SK-N-SH treated with all-trans-retinoic acid at 6 μM for 48 hours (cell line): ENCODE data around the gene SNX21.

Source experiments
- ATAC-seq: fragments of 200-7000 bp; cut with Tn5 transposase; 3 replicates; pipeline ENCODE4 v1.9.1; 2020; ENCODE audit warnings: mild to moderate bottlenecking, moderate library complexity
- BACH2 ChIP-seq: fragments of 250-450 bp; sonication (Bioruptor Pico); IDR thresholded peaks from 2 replicates; pipeline ENCODE4 v1.9.0; 2021; ENCODE audit warnings: mild to moderate bottlenecking, borderline replicate concordance
- CREB5 ChIP-seq: fragments of 250-450 bp; sonication (Bioruptor Pico); IDR thresholded peaks from 2 replicates; pipeline ENCODE4 v1.5.1; 2020; ENCODE audit warnings: low read depth, mild to moderate bottlenecking, moderate library complexity
- CSDC2 ChIP-seq: fragments of 250-450 bp; sonication (Bioruptor Pico); IDR thresholded peaks from 2 replicates; pipeline ENCODE4 v1.5.0; 2020; ENCODE audit warnings: mild to moderate bottlenecking, moderate library complexity
- CSRNP3 ChIP-seq: fragments of 250-450 bp; sonication (Bioruptor Pico); IDR thresholded peaks from 2 replicates; pipeline ENCODE4 v1.5.1; 2021; ENCODE audit warnings: mild to moderate bottlenecking, moderate library complexity
- ESRRG ChIP-seq: fragments of 250-450 bp; sonication (Bioruptor Pico); IDR thresholded peaks from 2 replicates; pipeline ENCODE4 v1.6.1; 2021; ENCODE audit warnings: mild to moderate bottlenecking
- GLIS3 ChIP-seq: fragments of 250-450 bp; sonication (Bioruptor Pico); IDR thresholded peaks from 2 replicates; pipeline ENCODE4 v1.5.0; 2020; ENCODE audit warnings: mild to moderate bottlenecking, moderate library complexity
- ISL1 ChIP-seq: fragments of 250-450 bp; sonication (Bioruptor Pico); IDR thresholded peaks from 2 replicates; pipeline ENCODE4 v2.1.2; 2022; ENCODE audit warnings: mild to moderate bottlenecking, moderate library complexity
- OSR1 ChIP-seq: fragments of 250-450 bp; sonication (Bioruptor Pico); IDR thresholded peaks from 2 replicates; pipeline ENCODE4 v1.8.0; 2022; ENCODE audit warnings: moderate library complexity, mild to moderate bottlenecking, inconsistent platforms
- PPARA ChIP-seq: fragments of 250-450 bp; sonication (Bioruptor Pico); IDR thresholded peaks from 2 replicates; pipeline ENCODE4 v1.5.0; 2020; ENCODE audit warnings: mild to moderate bottlenecking, borderline replicate concordance
- RARB ChIP-seq: fragments of 250-450 bp; sonication (Bioruptor Pico); IDR thresholded peaks from 2 replicates; pipeline ENCODE4 v1.8.0; 2021; ENCODE audit warnings: mild to moderate bottlenecking, moderate library complexity
- TCF4 ChIP-seq: fragments of 250-450 bp; sonication (Bioruptor Pico); IDR thresholded peaks from 2 replicates; pipeline ENCODE4 v1.8.0; 2021; ENCODE audit warnings: mild to moderate bottlenecking, moderate library complexity, borderline replicate concordance
- TOX ChIP-seq: fragments of 250-450 bp; sonication (Bioruptor Pico); IDR thresholded peaks from 2 replicates; pipeline ENCODE4 v1.8.0; 2021; ENCODE audit warnings: mild to moderate bottlenecking, moderate library complexity, borderline replicate concordance
- TSHZ2 ChIP-seq: fragments of 250-450 bp; sonication (Bioruptor Pico); IDR thresholded peaks from 2 replicates; pipeline ENCODE4 v1.5.0; 2020; ENCODE audit warnings: mild to moderate bottlenecking, moderate library complexity
- ZC3H10 ChIP-seq: fragments of 250-450 bp; sonication (Bioruptor Pico); IDR thresholded peaks from 2 replicates; pipeline ENCODE4 v1.5.1; 2021; ENCODE audit warnings: mild to moderate bottlenecking, moderate library complexity
- ZFP3 ChIP-seq: fragments of 250-450 bp; sonication (Bioruptor Pico); IDR thresholded peaks from 2 replicates; pipeline ENCODE4 v1.5.0; 2020; ENCODE audit warnings: mild to moderate bottlenecking, moderate library complexity
- ZFP30 ChIP-seq: fragments of 450-650 bp; formaldehyde crosslinking; IDR thresholded peaks from 2 replicates; pipeline ENCODE4 v1.5.0; 2022; ENCODE audit warnings: mild to moderate bottlenecking, moderate library complexity
- ZNF565 ChIP-seq: fragments of 450-650 bp; formaldehyde crosslinking; conservative IDR thresholded peaks from 2 replicates; pipeline ENCODE4 v1.5.0; 2020; ENCODE audit warnings: low read depth, mild to moderate bottlenecking, moderate library complexity
- ZNF70 ChIP-seq: fragments of 450-650 bp; formaldehyde crosslinking; IDR thresholded peaks from 2 replicates; pipeline ENCODE4 v1.5.0; 2020; ENCODE audit warnings: mild to moderate bottlenecking, moderate library complexity
- ZNF8 ChIP-seq: fragments of 450-650 bp; formaldehyde crosslinking; IDR thresholded peaks from 2 replicates; pipeline ENCODE4 v1.5.0; 2020; ENCODE audit warnings: mild to moderate bottlenecking, moderate library complexity

Gene SNX21

GRCh38 chr20:45822857-45823256, 10.7 kb upstream of the SNX21 start:
- TF ChIP-seq TSHZ2 (CRISPR knock-in tag): no peak
- TF ChIP-seq BACH2 (CRISPR knock-in tag): no peak
- ATAC-seq: peak; percentile 75

- ATAC-seq: no peak
Observed at GRCh38 chr20:45823949-45824835, 9.4 kb upstream of the SNX21 start.

GRCh38 chr20:45826381-45827019, 7.1 kb upstream of the SNX21 start:
- ATAC-seq: peak; percentile 74
- no peak for TF ChIP-seq ZNF70
- no peak for TF ChIP-seq ZFP30 (CRISPR knock-in tag)
- no peak for TF ChIP-seq TCF4 (CRISPR knock-in tag)
- TF ChIP-seq ZFP3 (CRISPR knock-in tag): no peak
- no peak for TF ChIP-seq ZNF8
- TF ChIP-seq CREB5 (CRISPR knock-in tag): no peak
- no peak for TF ChIP-seq RARB (CRISPR knock-in tag)
- TF ChIP-seq BACH2 (CRISPR knock-in tag): no peak
- no peak for TF ChIP-seq ZNF565 (CRISPR knock-in tag)
- no peak for TF ChIP-seq CSRNP3
- TF ChIP-seq GLIS3 (CRISPR knock-in tag): no peak
- no peak for TF ChIP-seq CSDC2 (CRISPR knock-in tag)
- no peak for TF ChIP-seq ESRRG (CRISPR knock-in tag)
- TF ChIP-seq PPARA (CRISPR knock-in tag): no peak
- TF ChIP-seq ISL1 (CRISPR knock-in tag): no peak

More at GRCh38 chr20:45823949-45824835, 9.4 kb upstream of the SNX21 start:
- TF ChIP-seq OSR1 (no peak), ISL1 (CRISPR knock-in tag) (no peak), CSDC2 (CRISPR knock-in tag) (no peak), PPARA (CRISPR knock-in tag) (no peak), CREB5 (CRISPR knock-in tag) (no peak), ZNF565 (CRISPR knock-in tag) (no peak), TSHZ2 (CRISPR knock-in tag) (no peak), TOX (CRISPR knock-in tag) (no peak), BACH2 (CRISPR knock-in tag) (no peak), ZC3H10 (CRISPR knock-in tag) (no peak), ZNF8 (no peak), ZNF70 (no peak), ESRRG (CRISPR knock-in tag) (no peak)
- TF ChIP-seq, all 23 proteins: peak for 0
